Measurements from ENCODE around the gene CHN1.

The CHN1 gene

DNA sequence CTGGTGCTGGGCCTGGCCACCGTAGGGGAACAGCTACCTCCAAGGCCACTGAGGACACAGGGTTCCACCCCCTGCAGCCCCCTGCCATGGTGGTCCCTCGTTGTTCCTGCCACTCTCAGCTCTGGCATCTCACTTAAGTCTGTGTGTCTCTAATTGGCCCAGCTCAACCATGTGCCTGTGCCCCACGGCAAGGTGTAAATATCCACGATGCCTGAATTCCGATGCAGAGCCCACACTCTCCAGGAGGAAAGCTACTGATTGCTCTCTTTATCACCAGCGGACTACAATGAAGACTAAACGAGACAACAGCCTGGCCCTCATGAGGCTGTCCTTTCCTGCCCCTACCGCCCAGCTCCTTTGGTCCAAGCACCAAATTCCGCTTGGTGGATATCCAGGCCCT, 223.9 kb downstream of the CHN1 start:
- DNase-seq = no peak

- DNase-seq = no peak
Measured at GRCh38 chr2:174780856-174781255, 224.3 kb downstream of the CHN1 start.

- DNase-seq = no peak
Measured at GRCh38 chr2:174780191-174780840, 224.9 kb downstream of the CHN1 start.

GRCh38 chr2:174779361-174779928, 225.7 kb downstream of the CHN1 start:
- DNase-seq = no peak

DNA sequence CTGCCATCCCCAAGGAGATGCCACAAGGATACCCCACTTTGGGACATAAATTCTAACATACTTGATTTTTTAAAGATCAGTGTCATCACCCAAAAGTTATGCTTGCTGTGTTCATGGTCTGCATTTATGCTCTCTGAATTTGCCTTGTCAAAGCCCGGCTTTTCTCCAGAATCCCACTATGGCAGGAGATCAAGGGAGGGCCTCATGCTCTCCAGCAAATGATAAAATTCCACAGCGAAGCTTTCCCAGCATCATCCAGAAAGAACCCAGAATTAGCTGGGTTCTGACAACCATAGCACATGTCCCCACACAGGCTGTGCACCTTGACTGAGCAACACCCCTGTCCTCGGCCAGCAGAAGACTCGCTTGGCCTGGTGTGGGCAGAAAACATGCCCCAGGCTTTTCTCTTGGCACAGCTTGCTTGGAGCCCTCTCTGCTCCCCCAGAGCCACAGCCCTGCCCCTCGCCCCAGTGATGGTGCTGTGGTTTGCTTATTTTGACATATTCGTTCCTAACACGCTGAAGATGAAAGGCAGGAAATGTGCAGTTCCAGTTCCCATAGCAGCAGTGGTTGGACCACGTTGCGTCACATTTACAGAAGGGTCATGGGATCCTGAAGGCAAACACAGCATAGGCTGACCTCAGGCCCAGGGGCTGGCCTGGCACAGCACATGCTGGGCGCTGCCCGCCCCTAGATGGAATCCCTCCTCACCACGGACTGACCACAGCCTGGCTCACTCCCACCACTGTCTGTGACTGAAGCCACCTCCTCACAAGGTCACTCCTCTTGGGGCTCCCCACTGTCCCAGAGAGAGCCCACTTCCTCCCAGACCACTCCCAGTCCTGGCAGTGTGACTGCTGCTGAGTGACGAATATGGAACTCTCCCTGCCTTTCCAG, 226.8 kb downstream of the CHN1 start:
- DNase-seq = no peak

DNA sequence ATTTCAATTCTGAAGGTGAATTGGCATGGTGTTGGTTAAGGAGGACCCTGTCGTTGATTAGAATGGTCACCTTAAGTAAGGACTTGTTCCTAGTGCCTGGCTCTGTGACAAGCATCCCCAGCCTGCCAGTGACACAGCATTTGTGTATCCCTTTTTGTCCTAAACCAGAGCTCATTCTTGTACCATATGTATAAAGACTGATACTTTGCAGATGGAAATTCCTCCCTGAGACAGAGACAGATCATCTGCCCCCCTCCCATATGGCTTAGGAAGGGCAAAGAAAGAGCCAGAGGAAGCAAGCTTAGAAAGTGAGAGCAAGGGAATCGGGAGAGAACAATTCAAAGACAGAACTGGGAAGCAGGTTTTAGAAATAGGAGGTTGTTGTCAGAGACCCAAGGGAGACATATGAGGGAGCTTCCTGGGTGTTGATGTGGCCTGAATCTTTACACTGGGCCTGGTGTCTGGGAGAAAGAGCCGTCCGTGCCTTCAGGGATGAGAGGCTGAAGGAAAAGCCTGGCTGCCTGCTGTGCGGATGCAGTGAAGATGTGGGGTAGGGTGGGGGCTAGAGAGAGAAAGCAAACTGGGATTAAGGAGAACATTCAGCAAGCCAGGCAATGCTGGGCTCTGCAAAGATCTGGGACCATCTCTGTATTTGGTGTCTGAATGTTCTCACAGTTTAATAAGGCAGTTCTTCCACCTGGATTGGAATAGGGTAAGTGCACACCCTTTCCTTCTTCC, 227.7 kb downstream of the CHN1 start:
- no peak for DNase-seq

DNA sequence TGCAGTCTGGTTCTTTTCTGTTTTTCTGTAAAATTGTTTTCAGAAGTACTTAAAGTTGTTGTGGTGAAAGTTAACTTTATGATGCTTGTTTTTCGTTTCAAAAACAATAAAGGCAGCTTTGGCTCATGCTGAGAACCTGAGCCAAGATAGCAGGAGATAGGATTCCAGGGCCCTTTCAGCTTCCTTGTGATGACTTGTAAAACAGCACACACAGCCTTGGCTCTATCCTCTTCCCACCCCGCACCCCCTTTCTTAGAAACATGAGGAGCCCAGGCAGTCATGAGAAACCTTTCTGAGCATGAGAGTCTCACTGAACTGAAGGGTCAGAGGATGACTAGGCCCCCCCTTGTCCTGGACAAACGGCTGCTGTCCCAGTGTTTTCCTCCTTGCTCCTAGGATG, 228.5 kb downstream of the CHN1 start:
- DNase-seq = no peak

- DNase-seq = no peak
Measured at GRCh38 chr2:174776223-174776622, 229.0 kb downstream of the CHN1 start.

DNA sequence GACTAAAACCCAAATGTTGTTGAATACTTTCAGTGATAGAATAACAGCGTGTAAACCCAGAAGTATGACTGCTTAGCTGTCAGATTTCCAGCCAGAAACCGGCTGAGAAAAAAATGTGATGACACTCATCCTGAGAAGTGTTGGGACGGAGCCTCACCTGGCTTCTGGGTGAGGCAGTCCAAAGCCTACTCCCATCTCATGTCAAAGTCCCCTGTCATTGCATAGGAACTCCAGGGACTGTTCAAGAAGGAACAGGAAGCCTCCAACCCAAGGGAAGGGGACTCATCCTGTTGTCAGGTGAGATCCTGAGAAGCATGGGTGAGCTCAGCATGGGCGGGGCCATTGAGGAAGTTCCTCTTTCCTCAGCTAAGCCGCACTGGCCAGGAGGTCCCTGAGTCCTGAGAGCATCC, 229.6 kb downstream of the CHN1 start:
- peak; percentile 34 for DNase-seq

DNA sequence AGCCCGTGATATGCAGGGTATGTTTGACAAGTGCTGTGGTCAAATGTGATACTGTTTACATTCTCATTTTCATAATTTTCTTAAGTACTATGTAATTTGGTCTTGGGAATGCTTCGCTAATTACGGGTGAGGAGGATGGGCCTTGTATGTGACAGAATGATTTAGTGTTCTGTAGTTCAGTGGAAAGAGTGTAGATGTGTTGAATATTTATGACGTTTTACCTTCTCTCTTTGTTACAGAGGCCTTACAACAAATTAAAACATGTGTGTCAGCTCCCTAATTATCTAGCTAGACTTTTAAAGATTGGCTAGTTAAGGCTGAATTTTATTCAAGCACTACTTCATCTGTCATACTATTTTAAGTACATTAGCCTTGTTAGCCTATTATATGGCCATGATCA, 230.3 kb downstream of the CHN1 start:
- DNase-seq = no peak

- DNase-seq = no peak
Measured at GRCh38 chr2:174773215-174773614, 232.0 kb downstream of the CHN1 start.

DNA sequence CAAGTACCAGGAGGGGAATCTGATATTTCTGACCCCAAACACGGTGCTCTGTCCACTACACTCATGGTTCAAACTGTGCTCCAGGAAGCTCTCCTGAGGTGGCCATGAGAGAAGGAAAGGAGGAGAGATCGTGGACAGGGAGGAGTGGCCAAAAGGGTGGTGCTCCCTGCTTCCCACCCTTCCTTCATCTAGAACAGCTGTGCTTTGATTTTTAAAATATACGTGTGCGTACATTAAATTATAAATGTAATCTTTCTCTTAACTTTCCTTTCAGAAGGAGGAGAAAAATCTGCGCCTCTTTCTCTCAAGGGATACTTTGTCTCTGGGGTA, 232.7 kb downstream of the CHN1 start:
- DNase-seq = no peak

- DNase-seq = peak; percentile 67
Measured at GRCh38 chr2:174771631-174772471, 233.3 kb downstream of the CHN1 start.

DNA sequence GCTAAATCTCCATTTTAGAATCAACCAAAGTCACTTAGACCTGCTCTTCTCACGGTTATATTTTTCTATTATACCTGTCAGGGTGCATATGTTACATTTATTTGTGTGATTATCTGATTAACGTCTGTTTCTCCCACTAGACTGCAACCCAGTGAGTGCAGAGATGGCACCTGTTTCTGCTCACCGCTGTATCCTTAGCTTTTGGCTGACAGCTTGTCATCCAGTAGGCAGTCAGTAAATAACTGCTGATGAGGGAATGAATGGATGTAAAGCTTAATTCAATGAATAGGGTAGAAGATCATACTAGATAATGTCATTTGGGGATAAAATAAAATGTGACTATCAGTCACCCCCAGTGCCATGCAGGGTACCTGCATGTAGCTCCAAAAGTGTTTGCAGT, 234.0 kb downstream of the CHN1 start:
- no peak for DNase-seq

GRCh38 chr2:174768557-174768956, 236.6 kb downstream of the CHN1 start:
- DNase-seq = no peak

DNA sequence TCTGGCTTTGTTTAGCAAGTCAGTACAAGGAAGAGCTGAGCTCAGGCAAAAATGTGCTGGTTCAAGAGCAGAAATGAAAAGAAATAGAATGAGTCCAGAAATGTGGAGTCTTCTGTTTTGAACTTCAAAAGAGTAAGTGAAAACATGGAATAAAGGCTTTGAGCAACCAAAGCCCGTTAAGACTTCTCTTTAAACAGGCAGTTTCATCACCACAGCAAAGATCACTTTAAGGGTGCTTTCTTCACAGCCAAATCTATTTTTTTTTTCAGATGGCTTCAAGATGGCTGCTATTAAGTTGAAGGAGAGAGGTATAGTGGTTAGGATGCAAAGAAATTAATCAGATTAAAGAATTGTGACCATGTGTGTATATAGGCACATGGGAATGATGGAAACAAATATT, 238.9 kb downstream of the CHN1 start:
- DNase-seq = no peak

- DNase-seq = no peak
Measured at GRCh38 chr2:174765576-174765975, 239.6 kb downstream of the CHN1 start.

DNA sequence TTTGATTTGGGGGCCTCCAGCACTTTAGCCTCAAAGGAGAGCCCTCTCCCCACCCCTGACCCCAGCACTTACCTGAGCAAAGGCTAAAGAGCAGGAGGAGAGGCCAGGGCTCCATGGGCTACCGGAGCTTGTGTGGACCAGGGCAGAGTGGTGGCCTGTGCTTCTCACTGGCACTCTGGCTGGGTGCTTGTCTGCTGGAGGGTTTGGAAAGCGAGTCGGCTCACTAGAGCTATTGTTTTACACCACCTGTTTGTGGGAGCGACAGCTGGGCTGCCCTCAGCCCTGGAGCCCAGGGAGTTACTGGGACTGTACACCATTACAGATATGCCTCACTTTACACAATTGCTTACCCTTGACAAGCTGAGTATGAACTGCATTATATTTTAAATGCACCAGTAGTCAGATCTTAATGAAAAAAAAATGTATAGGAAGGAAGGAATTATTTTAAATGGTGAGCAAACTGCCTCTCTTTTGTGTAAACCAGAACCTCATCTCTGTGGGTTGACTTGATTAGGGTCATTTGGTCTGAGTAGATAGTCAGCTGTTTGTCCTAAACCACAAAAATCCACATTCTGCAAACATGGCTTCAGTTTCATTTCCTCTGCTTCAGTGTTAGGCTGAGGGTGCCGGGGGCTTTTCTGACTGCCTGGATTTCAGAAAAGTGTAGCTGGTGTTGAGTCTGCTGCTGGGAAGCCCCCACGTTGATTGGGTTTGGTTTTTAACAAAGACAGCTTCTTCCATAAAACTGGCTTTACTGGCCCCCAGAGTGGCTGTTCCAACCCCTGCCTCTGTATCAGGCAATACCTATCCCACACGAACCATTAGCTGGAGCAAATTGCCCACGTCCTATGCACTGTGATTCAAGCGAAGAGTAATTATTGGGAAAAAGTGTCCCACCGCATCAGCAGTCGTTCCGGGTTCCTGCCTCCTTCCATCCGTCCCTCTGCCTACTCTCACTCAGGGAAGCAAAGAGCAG, 240.6 kb downstream of the CHN1 start, which contains the start of gene CHRNA1:
CHRNA1 (minus strand) TSS at position 193 of the 976 bp plus-strand sequence; CDS start at position 115, 78 bp downstream.
- DNase-seq = peak; percentile 26

DNA sequence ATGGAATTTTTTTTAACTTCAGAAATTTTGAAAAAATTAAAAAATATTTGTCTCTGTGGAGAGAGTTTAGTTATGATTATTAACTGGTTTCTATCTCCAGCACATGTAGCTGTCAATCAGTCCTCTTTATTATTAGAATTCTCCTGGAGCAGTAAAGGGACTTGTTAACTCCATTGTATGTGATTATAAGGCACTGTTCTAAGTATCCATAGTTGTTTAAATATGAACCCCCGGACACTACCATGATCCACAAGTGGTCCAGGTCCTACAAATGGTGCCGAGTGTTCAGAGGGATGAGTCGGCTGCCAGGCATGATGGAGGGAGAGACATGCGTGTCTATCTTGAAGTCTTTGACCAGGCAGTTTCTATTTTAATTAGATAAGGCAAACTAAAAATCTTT, 241.4 kb downstream of the CHN1 start:
- no peak for DNase-seq

DNA sequence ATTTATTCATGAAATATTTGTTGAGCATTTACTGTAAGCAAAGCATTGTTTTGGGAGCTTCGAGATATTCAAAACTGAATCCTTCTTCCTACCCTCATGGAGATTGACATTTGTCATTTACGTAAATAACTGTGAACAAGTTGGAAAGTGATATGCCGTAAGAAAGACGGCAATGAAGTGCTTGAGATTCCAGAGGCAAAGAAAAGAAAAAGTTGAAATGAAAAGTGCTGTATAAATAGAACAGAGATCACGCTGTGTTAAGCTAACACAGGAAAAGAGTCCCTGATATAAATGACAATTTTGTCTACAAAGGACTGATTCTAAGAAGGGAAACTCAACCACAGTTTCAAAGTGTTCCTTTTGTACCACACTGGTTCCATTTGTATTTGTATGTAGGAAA, 242.7 kb downstream of the CHN1 start:
- no peak for DNase-seq

DNA sequence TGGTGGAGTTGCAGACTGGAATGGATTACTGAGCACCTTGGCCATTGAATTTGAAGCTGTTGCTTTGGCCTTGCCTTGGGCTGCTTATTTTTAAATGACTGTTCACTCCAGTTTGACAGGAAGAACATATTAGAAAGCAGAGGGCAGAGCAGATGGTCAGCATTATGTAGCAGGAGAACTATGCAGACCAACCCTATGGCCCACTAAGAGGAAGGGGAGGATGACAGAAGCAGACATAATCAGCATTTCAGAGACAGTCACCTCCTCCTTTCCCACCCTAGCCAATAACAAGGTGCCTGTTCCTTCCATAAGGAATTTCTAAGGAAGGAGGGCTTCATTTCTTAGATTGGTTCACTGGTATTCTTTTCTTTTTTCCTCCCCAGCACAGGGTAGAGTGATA, 243.3 kb downstream of the CHN1 start:
- DNase-seq = no peak
